Measurements from ENCODE around the gene ORC5. TPM values are rescaled to one million over a fixed set of nuclear protein-coding genes. Genes with fewer than 3 reads are reported as not detected.

ORC5 gene
- polyA plus RNA-seq, 3 donors = 24.4 to 26.5 (median 25.3) TPM

DNA sequence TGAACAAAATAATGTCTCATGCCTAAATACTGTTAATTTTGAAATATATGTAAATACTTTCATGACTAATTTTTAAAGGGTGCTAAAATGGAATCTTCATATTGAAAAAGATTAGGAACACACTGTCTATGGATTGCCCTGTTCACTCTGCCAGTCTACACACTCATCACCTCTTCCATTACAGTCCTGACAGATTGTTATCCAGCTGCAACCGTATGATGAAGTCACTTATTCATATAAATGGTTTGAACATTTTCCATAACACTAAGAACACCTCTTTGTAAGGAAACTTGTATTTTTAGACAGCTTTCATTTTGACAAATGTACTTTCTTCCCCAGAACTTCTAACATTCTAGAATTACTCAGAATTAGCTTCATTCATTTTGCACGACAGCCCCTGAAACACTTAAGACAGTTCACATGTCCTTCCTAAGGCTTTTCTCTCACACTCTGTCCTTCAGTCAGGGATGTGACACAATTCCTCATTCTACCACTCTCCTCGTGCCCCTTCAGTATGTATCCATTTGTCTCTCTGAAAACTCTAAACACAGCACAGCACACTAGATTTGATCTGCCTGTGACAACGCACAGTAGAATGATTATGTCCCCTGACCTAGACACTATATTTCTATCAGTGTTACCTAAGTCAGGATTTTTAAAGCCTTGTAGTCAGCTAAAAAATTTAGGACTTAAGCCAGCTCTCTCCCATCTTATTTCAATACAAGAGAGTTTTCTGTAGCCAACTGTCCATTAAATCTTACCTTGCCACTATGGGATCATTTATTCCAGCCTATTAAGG, 71.9 kb downstream of the ORC5 start:
- DNase-seq = no peak

DNA sequence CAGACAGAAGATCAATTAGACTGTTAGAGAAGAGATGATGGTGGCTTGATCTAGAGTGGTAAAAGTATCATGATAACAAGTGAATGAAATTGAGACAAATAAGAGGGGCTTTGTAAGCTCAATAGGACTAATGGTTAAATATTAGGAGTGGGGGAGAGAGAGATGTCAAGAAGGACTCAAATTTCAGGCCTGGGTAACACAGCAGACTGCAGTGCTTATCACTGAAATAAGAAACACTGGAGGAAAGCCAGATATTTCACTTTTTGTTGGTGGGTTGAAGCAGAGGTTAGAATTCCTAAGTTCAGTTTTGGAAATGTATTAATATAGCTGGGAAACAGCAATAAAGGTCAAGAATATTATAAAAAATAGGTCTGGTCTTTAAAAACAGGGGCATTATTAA, 74.6 kb downstream of the ORC5 start:
- DNase-seq = no peak

DNA sequence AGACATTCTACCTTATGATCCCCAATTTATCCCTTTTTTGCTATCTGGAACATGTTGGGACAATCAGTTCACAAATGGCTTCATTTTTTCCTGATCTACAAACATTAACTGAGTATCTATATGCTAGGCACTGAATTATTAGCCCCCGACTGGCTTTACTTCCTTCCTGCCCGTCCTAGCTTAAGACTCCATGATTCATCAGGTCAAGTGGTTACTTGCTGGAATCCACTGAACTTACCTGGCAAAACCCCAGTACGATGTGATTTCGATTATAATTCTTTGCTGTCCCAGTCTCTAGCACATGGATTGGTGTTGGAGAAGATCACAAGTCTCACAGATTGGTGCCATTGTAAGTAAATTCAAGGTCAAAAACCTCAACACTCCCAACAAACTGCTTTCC, 77.1 kb downstream of the ORC5 start:
- DNase-seq = no peak

DNA sequence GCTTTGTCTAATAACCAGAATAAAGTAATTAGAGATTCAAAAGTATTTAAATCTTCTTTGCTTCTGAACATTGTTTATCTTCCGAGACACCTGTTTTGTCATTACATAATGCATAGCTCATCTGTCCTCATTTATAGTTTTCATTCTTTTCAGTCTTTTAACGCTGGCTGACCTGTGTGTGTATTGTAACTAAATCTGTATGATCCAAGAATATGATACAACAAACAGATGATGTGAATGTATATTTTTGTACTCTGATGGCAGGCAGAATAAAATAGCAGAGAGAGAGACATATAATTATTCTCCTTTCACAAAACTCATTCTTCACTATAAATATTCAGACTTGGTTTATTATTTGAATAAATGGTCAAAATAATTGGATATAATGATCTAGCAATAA, 80.6 kb downstream of the ORC5 start:
- DNase-seq = no peak

DNA sequence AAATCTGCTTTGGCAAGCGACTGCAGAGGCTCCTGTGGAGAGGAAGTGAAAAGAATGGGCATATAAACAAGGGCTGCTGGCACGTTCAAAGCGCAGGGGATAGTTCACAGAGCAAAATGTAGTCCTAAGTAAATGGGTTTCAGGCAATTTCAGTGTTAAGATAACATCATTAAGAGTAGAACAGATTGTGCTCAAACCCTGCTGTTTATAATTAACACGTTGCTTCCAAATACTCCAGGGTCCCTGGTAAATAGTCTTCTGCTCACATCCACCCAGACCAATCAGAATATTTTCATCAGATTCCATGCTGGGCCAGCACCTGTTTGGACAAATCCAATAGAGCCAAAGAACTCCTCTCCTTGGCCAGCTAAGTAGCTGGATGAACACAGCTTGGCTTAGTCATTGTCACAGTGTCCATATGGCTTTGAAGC, 81.4 kb downstream of the ORC5 start:
- DNase-seq = no peak

DNA sequence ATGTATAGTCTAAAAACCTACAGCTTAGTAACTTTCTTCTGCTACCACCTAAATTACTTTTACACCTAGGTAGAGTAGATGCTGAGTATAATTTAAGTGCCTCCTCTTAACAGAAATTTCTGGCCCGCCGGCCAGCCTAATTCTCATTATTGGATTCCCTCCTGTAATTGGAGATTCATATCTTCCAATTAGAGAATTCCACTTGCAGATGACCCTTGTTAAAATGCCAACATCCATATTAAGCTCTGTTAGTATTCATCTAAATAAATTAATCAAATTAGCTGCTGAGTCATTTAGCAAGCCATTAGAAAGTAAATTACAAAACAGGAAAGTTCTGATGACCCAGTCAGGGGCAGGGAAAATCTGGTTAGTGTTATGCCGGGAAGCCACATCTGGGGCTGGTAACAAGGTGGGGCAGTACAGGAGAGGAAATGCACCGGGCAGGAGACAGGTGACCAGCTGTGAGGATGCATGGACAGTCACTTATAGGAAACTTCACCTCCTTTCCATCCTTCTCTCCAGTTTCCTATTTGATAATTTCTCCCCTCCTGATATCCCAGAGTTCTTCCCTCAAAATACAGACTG, 82.8 kb downstream of the ORC5 start:
- DNase-seq = no peak

DNA sequence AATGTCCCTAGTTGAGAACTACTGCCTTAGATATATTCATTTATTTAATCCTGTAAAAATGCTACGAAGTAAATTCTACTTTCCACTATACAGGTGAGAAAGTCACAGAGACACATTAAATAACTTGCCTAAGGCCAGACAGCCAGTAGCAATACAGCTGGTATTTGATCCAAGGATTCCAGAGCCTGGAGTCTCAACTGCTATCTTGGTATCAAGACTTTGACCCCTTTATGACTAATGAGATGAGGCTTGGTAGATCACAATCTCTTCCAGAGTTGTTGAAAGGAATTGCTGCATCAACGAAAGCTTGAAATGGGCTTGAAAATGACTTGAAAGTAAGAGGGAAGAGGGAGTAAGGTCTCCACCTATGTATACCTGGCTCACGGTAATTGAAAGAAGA, 83.3 kb downstream of the ORC5 start:
- DNase-seq = no peak

DNA sequence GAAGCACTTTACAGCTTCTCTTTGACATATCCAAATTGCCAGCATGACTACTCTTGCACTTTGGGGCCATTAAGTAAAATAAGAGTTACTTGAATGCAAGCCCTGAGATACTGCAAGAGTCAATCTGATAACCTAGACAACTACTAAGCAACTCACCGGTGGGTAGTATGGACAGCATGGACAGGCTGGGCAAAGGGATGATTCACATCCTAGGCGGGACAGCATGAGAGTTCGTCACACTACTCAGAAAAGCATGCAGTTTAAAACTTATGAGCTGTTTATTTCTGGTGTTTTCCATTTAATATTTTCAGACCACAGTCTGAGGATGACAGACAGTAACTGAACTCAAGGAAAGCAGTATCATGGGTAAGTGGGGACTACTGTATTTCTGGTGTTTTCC, 84.0 kb downstream of the ORC5 start:
- no peak for DNase-seq

DNA sequence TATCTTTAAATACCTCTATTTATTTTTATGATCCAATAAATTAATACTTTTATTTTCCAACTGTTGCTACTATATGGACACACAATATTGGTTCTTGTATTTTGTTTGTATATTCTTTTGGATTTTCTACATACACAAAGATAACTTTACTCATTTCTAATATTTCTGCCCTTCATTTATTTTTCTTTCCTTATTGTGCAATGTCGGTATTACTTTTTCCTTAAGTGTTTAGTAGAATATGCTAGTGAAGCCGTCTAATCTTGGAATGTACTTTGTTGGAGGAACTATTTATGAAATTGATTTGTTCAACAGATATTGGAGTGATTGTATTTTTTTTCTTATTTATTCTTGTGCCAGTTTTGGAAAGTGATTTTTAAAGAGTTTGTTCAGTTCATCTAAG, 94.0 kb downstream of the ORC5 start:
- DNase-seq = no peak

DNA sequence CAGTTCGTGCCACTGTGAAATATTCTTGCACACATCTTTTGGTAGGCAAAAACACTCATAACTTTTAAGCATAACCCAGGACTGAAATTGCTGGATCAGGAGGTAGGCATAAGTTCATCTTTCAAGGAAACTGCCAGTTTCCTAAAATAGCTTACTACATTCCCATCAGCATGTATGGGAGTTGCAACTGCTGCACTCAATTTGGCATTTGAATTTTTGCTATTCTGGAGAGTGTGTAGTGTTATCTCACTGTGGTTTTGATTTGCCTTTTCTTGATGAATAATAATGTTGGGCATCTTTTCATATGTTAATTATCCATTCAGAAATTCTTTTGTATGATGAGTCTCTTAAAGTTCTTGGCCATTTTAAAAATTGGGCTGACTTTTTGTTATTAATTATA, 95.2 kb downstream of the ORC5 start:
- DNase-seq = no peak

DNA sequence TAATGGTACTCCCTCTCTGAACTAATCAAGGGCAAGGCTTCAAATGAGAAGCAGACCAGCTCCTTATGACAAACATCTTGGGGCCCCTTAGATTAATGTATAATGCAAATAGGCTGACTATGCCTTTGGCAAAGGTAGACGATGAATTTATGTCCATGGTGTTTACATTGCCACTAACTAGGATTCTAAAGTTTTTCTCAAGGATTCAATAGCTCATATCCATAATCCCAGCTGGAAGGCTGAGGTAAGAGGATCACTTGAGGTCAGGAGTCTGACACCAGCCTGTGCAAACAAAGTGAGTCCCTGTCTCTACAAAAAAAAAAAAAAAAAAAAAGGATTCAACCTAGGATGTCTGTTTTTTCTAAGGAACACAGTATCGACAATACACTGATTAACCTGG, 96.5 kb downstream of the ORC5 start:
- no peak for DNase-seq

DNA sequence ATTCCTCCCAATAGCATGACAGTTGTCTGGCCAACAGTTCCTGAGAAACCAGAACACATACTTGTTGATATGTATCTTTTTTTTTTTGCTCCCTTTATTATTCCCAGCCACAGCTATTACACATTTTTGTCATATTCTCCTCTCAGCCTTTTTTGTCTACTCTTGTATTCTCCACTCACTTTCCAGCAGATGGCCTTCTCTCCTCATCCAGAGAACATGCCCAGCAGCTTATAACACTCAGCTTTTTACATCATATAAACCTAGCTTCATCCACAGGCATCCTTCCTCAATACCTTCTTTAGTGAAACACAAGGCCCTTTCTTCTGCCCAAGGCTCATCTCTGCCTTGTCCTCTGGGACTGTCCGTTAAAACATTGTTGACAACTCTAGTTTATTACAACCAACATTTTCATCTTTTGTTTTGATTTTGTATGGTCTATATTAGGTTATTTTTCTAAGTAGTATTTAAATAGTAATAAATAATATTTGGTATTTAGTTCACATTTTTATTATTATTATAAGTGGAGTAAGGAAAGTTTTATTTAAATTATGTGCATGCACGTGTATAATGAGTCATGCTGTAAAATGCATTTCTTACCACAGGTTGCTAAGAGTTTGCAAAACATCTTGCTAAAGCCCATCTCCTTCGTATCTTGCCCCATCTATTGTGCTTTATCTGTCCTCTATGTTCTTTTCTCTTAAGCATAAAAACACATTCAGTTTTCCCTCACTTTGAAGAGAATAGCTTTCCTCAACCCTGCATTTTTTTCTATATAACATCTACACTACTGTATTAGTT, 101.5 kb downstream of the ORC5 start:
- DNase-seq = no peak

DNA sequence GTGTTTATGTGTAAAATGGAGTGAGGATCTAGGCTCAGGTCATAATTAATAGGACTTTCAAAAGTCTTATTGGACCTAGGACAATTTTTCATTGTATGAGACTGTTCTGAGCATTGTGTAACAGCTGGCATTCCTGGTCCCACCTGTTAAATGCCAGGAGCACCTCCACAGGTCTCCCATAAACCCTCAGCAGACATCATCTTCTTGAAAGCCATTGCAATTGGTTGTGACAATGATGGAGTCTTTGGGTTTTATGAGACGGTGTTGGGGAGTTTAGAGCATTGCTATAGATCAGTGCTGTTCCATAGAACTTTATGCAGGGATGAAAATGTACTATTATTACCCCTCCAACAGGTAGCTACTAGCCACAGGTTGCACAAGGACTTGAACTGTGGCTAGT, 108.9 kb downstream of the ORC5 start:
- DNase-seq = no peak

DNA sequence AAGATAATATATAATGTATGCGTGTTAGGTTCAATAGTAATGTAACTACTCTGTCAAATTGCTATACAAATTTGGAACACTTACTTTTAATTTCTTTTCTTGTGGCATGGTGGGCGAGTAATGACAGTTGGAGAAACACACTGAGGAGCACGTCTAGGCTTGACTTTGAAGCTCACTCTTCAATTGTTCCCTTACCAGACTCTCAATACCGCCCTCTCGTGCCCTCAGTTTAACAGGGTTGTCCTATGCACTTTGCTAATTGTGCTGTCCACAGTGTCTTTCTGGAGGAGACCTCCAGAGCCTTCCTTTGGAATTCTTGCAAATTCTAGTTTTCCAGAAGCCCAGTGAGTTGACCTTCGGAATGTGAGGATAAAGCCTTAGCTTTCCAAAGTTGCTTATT, 111.1 kb downstream of the ORC5 start:
- no peak for DNase-seq

DNA sequence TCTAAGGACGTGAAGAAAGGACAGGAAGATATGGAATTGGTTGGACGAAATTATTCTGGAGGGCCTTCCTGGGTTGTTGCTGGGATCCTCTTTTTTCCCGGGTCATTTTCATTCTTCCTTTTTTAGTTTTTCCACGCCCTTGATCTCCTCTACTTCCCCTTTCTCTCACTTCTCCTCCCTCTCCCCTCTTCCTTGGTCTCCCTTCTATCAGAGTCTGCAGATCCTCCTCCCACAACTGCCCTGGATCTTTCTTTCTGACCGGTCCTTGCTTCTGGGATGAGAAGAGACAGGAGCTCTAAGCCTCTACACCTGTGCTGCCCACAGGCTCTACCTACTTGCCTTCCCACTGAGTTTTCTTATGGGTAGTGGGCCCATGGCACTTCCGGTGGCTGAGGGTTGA, 114.7 kb downstream of the ORC5 start:
- no peak for DNase-seq

DNA sequence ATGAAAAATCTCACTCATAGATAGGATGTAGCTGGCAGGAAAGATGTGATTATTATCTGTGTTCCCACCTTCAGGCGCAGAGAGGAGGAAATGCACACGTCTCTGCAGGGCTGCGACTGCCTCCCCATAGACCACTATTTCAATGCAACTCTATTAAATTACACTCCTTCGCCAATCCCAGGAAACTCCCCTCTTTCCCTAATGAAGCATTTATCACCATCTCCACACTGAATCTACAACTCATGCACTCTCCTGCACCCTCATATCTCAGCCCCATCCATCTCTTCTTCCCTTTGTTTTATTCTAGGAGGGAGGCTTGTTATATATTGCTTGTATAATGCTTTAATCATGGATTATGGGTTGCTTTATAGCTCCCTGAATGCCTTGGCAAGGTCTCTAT, 116.6 kb downstream of the ORC5 start:
- DNase-seq = no peak

DNA sequence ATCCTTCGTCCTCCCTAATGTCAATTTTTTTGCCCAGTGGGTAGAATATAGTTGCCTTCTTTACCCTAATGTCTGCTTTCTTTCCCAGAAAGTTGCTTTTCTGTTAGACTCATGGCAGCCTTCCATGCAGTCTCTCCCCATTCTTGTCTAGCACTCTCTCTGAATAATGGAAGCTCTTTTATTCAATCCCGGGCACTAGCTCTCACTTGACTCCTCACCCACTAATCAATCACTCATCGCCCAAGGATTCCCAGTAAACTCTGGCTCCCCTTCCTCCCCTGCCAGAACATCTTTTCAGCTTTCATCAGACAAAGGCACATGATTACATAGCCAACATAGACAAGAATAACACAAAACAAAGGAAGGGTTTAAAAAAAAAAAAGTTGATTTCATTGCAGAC, 118.2 kb downstream of the ORC5 start:
- no peak for DNase-seq

DNA sequence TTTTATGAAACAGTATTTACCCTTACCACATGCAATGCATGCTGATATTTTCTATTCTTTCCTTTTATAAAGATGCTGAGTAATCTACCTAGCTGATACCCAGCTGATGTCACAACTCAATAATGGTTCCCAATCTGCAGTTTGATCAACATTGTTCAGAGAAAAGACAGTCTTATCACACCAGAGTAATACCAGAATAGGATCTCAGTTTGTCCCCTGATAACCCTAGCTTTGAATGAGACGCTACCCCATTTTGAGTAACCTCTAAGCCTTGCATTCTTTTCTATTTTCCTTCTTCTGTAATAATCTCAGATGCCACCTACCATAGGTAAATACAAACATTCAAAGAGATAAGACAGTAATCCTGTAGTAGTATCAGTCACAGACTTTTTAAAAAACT, 118.8 kb downstream of the ORC5 start:
- no peak for DNase-seq

Other genes starting within 250 kb of the ORC5 start
- 10 to 100 TPM in 2 of 3 donors, 1 to 10 TPM in 1; 7.1 to 14.8 (median 13.8) TPM for gene RELN, start 218.4 kb downstream of the ORC5 start, polyA plus RNA-seq (ENCODE audit: insufficient read length in 3 of 3)
- 1 to 10 TPM; 4.6 to 9.1 (median 6.2) TPM for gene LHFPL3, start 120.6 kb upstream of the ORC5 start, polyA plus RNA-seq (ENCODE audit: insufficient read length in 3 of 3)

Data from renal pelvis (tissue), 4 donors.